Skin of body (tissue), 2 donors: Measurements from ENCODE around the gene KDM5C. TPM values are rescaled to one million over a fixed set of nuclear protein-coding genes. Genes with fewer than 3 reads are reported as not detected.

Experiments
- DNase-seq: peaks from one replicate; lab custom pipeline; 2025; lab: John Stamatoyannopoulos, UW
- total RNA-seq: library from RNA; depleted of rRNA; stranded (reverse); fragments of >200 nt; gene quantifications from one replicate; pipeline ENCODE4 v1.2.3, GENCODE V29; 2014

KDM5C gene
- total RNA-seq = 105 TPM

DNA sequence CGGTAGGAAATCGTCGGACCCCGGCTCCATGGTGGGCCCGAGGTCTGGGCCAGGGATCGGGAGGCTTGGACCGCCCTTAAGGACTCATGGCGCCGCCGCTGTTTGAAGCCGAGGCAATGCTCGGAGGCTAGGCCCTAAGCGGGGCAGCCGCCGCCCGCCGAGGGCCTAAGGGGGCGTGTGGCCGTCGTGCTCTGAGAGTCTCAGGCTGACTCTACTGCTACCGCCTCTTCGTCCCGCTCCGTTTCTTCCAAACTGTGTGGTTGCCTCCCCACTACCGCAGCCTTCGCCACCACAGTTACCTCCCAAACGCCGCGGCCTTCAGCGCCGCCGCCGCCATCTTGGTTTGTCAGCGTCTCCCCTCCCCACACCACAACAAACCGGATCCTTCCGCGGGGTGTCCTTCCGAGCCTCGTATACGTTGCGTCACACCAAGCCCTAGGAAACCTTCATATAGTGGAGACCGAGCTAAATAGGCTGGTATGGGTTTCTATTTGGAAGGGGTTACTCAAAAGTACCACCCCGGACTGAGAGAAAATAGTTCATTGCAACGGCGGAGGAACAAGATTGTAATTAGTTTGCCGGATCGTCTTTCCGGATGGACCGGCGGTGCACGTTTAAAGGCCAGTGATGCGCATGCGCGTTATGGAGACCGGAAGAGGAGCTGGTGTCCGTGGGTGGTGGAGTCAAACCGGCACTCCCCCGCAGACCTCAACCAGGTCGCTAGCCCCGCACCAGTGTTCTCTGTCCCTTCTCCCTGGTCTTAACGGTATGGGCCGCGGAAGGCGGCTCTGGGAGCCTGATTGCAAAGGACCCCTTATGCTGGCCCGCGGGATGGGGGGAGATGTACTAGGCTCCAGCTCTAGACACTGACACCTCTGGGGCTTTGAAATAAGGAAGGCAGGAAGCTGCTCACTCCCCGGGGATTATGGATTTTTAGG lies at the start of gene KDM5C:
KDM5C (minus strand) TSS at position 348 of the 938 bp plus-strand sequence; CDS start at position 30, 318 bp downstream.
- peak; percentile 73 for DNase-seq

DNA sequence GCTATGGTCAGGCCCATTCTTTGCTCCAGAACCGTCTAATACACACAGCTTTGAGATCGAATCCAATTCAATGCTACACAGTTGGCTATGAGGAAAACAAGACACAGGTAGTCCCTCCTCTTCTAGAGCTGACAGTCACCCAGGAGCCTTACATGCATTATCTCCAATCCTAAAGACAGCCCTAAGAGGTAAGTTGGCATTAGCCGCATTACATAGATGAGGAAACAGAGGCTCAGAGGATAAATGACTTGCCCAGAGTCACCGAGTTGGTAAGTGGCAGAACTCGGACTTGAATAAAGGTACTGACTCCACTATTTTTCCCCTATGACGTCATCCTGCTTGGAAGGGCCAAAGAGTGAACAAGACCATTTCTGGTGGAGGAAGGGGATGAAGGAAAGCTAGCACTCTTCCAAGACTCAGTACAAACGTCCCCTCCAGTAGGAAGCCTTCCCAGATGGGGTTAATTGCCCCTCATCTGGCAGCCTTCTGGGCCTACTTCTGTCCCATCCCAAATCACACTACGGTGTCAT lies 47.9 kb upstream of the KDM5C start:
- no peak for DNase-seq

- no peak for DNase-seq
Observed at GRCh38 chrX:53269536-53270107, 44.6 kb upstream of the KDM5C start.

- no peak for DNase-seq
Observed at GRCh38 chrX:53268173-53268572, 43.2 kb upstream of the KDM5C start.

- no peak for DNase-seq
Observed at GRCh38 chrX:53266914-53267313, 41.9 kb upstream of the KDM5C start.

DNA sequence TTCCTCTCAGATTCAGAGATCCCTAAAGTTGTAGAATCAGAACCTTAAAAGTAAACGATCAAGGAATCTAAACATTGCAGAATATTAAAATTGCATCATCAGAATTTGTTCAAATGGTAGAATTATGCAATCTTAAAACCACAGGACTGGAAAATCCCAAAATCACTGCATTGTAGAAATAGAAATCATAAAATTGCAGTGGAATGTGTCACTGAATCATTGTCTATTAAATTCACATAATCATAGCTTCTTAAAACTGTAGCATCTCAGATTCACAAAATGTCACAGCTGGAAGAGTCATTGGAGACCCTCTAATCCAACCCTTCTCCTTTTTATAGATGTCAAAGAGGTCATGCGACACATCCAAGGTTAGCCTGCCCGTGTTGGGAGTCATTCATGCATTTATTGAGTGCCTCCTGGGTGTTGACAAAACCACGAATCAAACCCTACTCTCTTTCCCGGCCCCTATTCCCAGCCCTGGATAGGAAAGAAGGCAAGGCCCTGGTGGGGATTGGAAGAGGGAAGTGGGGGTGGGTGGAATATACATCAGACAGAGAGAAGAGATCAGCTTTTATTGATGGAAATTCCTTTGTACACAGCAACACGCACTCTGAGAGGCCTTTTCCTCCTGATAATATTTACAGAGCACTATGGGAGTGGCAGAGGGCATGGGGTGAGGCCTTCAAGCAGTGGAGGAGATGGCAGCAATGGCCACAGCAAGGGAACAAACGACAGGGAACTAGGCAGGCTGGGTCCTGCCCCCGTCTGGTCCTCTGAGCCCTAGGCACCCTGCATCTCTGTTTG lies 41.0 kb upstream of the KDM5C start:
- DNase-seq = no peak

GRCh38 chrX:53263597-53264094 lies 38.6 kb upstream of the KDM5C start:
- no peak for DNase-seq

GRCh38 chrX:53262918-53263394 lies 37.9 kb upstream of the KDM5C start:
- no peak for DNase-seq

DNA sequence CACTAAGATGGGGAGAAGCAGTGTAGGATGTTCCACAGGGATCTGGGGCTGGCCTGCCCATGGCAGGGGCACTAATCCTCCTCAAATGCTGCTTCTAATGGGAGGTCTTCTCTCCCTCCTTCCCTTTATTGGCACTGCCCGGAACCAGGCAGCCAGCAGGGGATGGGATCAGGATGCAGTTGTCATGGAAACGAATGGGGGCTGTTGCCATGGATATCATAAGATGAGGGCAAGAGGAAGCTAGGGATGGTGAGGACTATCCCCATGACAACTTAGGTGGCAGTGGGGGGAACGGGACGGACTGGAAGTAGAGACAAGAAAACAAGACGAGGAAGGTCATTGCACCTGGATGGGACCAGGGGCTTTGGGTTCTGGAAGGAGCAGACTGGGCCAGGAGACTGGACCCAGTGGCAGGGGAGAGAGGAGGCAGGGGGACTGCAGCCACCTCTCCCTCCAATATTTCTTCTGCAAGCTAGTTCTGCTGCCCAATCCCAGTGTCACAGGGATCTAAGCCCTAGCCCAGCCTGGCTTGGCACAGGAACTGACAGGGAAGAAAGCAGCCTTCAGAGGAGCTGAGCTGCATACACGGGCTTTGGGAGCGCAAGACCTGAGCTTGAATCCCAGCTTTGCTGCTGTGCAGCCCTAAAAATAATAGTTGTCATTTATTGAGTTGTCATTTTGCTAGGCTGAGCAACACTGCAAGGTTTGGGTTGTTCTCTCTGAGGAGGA lies 37.3 kb upstream of the KDM5C start:
- DNase-seq = no peak

DNA sequence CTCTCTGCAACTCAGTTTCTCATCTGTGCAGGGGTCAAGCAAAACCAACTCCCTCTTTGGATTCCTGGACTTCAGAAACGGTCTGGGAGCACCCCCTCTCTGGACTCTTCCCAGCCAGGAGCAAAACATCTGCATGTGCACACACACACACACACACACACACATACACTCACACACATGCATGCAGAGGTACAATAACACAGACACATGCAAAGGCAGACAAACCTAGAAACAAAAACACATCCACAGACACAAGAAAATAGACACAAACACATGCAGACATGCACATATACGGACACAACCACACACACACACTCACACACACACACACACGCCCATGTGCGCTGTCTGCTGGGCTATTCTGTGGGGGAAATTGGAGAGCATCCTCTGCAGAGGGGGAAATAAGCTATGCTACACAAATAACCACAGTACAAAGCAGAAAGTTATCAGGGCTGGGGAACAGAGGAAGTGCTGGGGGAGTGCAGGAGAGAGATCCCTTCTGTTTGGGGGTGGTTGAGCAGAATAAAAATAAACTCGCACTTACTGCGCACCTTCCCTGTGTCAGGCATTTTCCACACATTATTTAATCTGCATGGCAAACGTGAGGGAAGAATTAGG lies 36.5 kb upstream of the KDM5C start:
- DNase-seq = no peak

GRCh38 chrX:53260836-53261235 lies 35.8 kb upstream of the KDM5C start:
- no peak for DNase-seq

GRCh38 chrX:53257670-53258423 lies 32.8 kb upstream of the KDM5C start:
- DNase-seq = no peak

DNA sequence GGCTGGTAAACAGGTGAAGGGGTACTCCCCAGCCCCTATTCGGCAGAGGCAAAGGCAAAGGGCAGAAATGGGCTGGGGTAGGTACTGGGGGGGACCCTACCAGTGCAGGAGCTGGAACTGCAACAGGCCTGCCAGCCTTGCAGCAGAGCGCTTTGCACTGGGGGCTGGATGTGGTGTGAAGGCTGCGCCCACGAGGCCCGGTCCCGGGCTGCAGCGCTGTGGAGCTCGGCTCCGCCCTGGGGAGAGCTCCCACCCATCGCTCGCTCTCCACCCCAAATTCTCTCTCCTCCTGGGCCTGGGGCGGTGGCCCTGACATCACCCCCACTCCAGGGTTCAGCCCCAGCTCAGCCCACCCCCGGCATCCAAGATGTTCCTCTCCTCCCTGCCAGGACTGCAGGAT lies 32.2 kb upstream of the KDM5C start:
- no peak for DNase-seq

- no peak for DNase-seq
Observed at GRCh38 chrX:53256446-53257041, 31.5 kb upstream of the KDM5C start.

- no peak for DNase-seq
Observed at GRCh38 chrX:53255738-53256191, 30.8 kb upstream of the KDM5C start.

GRCh38 chrX:53254570-53255461 lies 29.8 kb upstream of the KDM5C start:
- no peak for DNase-seq

- DNase-seq = no peak
Observed at GRCh38 chrX:53253293-53254020, 28.4 kb upstream of the KDM5C start.
